ENCODE data around the gene R3HDM1.

GRCh38 chr2:135773917-135774316, 242.6 kb downstream of the R3HDM1 start:
- TF ChIP-seq CTCF (IDR thresholded peaks at IDR 0.05) (no peak), POLR2A (IDR thresholded peaks at IDR 0.05) (no peak)

All from lower leg skin (tissue), 3 donors.